ENCODE results near the gene KCNMA1.

- no peak for TF ChIP-seq CTCF (IDR thresholded peaks at IDR 0.05 in 4 of 5, conservative IDR thresholded peaks at IDR 0.05 in 1 of 5)
- no peak for TF ChIP-seq POLR2A (IDR thresholded peaks at IDR 0.05)
Observed at GRCh38 chr10:77463967-77464745, 173.5 kb downstream of the KCNMA1 start.
